Liver (tissue), 9 donors: ENCODE data around the gene FBXL15. TPM values are rescaled to one million over a fixed set of nuclear protein-coding genes. Genes with fewer than 3 reads are reported as not detected.
A peak's percentile ranks its signal among the peaks of the same experiment; 100 is the strongest.

Source experiments
- DNase-seq: peaks from one replicate; pipeline ENCODE4 v3.0.0-alpha.2; 2017; ENCODE audit warnings: low spot score
- H3K27ac ChIP-seq, 2 donors: one replicate each; pipeline ENCODE4 v1.7.0; 2013; ENCODE audit warnings: inconsistent platforms in 2 of 2, low read length in 2 of 2, control low read depth in 1 of 2, low read depth in 1 of 2, mild to moderate bottlenecking in 1 of 2
- H3K27me3 ChIP-seq, 4 donors: one replicate each; pipeline versions ENCODE4 v1.6.1 to v1.7.0; 2013; ENCODE audit warnings: low read length in 3 of 4, inconsistent platforms in 1 of 4, mild to moderate bottlenecking in 1 of 4, moderate library complexity in 1 of 4; ENCODE audit not compliant: control insufficient read depth in 4 of 4, insufficient read depth in 4 of 4
- H3K36me3 ChIP-seq, 4 donors: one replicate each; pipeline versions ENCODE4 v1.6.1 to v1.7.0; 2013; ENCODE audit warnings: low read length in 3 of 4, mild to moderate bottlenecking in 3 of 4, low read depth in 1 of 4, moderate library complexity in 1 of 4; ENCODE audit not compliant: control insufficient read depth in 4 of 4, insufficient read depth in 3 of 4
- H3K4me1 ChIP-seq, 4 donors: one replicate each; pipeline versions ENCODE4 v1.6.1 to v1.7.0; 2013; ENCODE audit warnings: low read length in 3 of 4, mild to moderate bottlenecking in 3 of 4, moderate library complexity in 1 of 4; ENCODE audit not compliant: control insufficient read depth in 4 of 4, insufficient read depth in 4 of 4
- H3K4me3 ChIP-seq, 3 donors: one replicate each; pipeline versions ENCODE4 v1.6.1 to v1.7.0; 2013; ENCODE audit warnings: low read length in 3 of 3, control low read depth in 1 of 3, low read depth in 1 of 3, mild to moderate bottlenecking in 1 of 3
- H3K9ac ChIP-seq, 2 donors: one replicate each; pipeline ENCODE4 v1.7.0; 2013; ENCODE audit warnings: low read length in 2 of 2, mild to moderate bottlenecking in 2 of 2, moderate library complexity in 2 of 2, control low read depth in 1 of 2, low read depth in 1 of 2
- H3K9me3 ChIP-seq, 4 donors: one replicate each; pipeline versions ENCODE4 v1.6.1 to v1.7.0; 2013; ENCODE audit warnings: low read length in 3 of 4; ENCODE audit not compliant: control insufficient read depth in 4 of 4
- EGR1 ChIP-seq, 2 donors: IDR thresholded peaks; 2 replicates each; pipeline ENCODE4 v1.6.1; 2016 to 2018; ENCODE audit warnings: antibody characterized with exemption in 2 of 2, low read depth in 2 of 2
- FOXA1 ChIP-seq: IDR thresholded peaks from 2 replicates; pipeline ENCODE4 v1.6.1; 2016; ENCODE audit warnings: antibody characterized with exemption
- FOXA2 ChIP-seq: IDR thresholded peaks from 2 replicates; pipeline ENCODE4 v1.6.1; 2016; ENCODE audit warnings: antibody characterized with exemption
- GABPA ChIP-seq, 2 donors: IDR thresholded peaks in 1 of 2; conservative IDR thresholded peaks in 1 of 2; 2 replicates each; pipeline ENCODE4 v1.6.1; 2016; ENCODE audit warnings: antibody characterized with exemption in 2 of 2, mild to moderate bottlenecking in 1 of 2, moderate library complexity in 1 of 2
- HNF4A ChIP-seq, 2 donors: conservative IDR thresholded peaks; 2 replicates each; pipeline ENCODE4 v1.6.1; 2016; ENCODE audit warnings: antibody characterized with exemption in 2 of 2, mild to moderate bottlenecking in 2 of 2
- HNF4G ChIP-seq: IDR thresholded peaks from 2 replicates; pipeline ENCODE4 v1.6.1; 2016; ENCODE audit warnings: antibody characterized with exemption
- JUND ChIP-seq, 2 donors: IDR thresholded peaks; 2 replicates each; pipeline ENCODE4 v1.6.1; 2016; ENCODE audit warnings: antibody characterized with exemption in 2 of 2
- MAX ChIP-seq: IDR thresholded peaks from 2 replicates; pipeline ENCODE4 v1.6.1; 2016; ENCODE audit warnings: antibody characterized with exemption
- NR2F2 ChIP-seq: IDR thresholded peaks from 2 replicates; pipeline ENCODE4 v1.6.1; 2016; ENCODE audit warnings: antibody characterized with exemption
- RAD21 ChIP-seq, 2 donors: IDR thresholded peaks; 2 replicates each; pipeline ENCODE4 v1.6.1; 2016; ENCODE audit warnings: antibody characterized with exemption in 2 of 2, mild to moderate bottlenecking in 2 of 2
- REST ChIP-seq: IDR thresholded peaks from 2 replicates; pipeline ENCODE4 v1.6.1; 2016; ENCODE audit warnings: antibody characterized with exemption, mild to moderate bottlenecking
- RXRA ChIP-seq, 2 donors: IDR thresholded peaks; 2 replicates each; pipeline ENCODE4 v1.6.1; 2017 to 2018; ENCODE audit warnings: antibody characterized with exemption in 2 of 2, mild to moderate bottlenecking in 1 of 2
- SP1 ChIP-seq: IDR thresholded peaks from 2 replicates; pipeline ENCODE4 v1.6.1; 2018; ENCODE audit warnings: antibody characterized with exemption, mild to moderate bottlenecking
- TAF1 ChIP-seq: conservative IDR thresholded peaks from 2 replicates; pipeline ENCODE4 v1.6.1; 2016; ENCODE audit warnings: antibody characterized with exemption, mild to moderate bottlenecking
- YY1 ChIP-seq: IDR thresholded peaks from 2 replicates; pipeline ENCODE4 v1.6.1; 2016; ENCODE audit warnings: antibody characterized with exemption, mild to moderate bottlenecking
- ZBTB33 ChIP-seq: IDR thresholded peaks from 2 replicates; pipeline ENCODE4 v1.6.1; 2016; ENCODE audit warnings: antibody characterized with exemption
- WGBS: extraction: QIAGEN DNeasy Blood & Tissue Kit; methylation state at CpG from one replicate; pipeline ENCODE4 v1.1.7; 2013; 5-methylcytosine and 5-hydroxymethylcytosine counted together
- polyA plus RNA-seq, 2 donors: library from polyadenylated mRNA; stranded (reverse) in 1 of 2; unstranded in 1 of 2; fragments of 200-250 nt in 1 of 2; fragments of >200 nt in 1 of 2; fragmentation: Nextera tagmentation in 1 of 2; extraction: Ambion mirVana in 1 of 2; gene quantifications; one replicate each; pipeline versions ENCODE4 v1.2.1 to v1.2.3, GENCODE V29; 2013 to 2015
- total RNA-seq, 2 donors: library from RNA; depleted of rRNA; stranded (reverse); fragments of >200 nt; gene quantifications; one replicate each; pipeline ENCODE4 v1.2.3, GENCODE V29; 2014
- TF ChIP-seq, protein P1 (sequence below): IDR thresholded peaks from 2 replicates; pipeline ENCODE4 v1.6.1; 2016; ENCODE audit warnings: antibody characterized with exemption
- donor health status: healthy.
- donor health status: healthy.
- donor health status: healthy.
- donor health status: healthy.
- donor health status: healthy.

FBXL15 gene
- total and polyA plus RNA-seq, 4 donors: 4.4 to 14.4 (median 10.0) TPM

DNA sequence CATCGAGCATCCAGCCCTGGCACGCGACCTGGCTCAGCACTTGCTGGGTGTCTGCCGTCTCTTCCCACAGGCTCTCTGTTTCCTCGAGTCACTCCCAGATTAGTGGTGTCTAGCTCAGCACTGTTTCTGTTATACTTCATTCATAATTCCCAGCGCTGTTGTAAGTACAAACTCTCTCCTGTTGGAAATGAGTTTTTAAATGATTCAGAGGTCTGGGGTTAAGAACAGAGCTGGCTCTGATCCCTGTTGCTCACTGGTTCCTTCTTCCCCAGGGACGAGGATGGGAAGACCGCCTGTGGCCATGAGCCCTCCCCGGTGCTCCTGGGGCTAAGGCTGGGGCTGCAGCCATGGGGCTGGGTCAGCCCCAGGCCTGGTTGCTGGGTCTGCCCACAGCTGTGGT, 48.0 kb downstream of the FBXL15 start:
- no peak for TF ChIP-seq RAD21 (IDR thresholded peaks at IDR 0.05)
- no peak for TF ChIP-seq REST
- no peak for TF ChIP-seq GABPA (IDR thresholded peaks at IDR 0.05 in 1 of 2, conservative IDR thresholded peaks at IDR 0.05 in 1 of 2)
- no peak for TF ChIP-seq FOXA1
- no peak for TF ChIP-seq YY1
- no peak for TF ChIP-seq TAF1
- no peak for TF ChIP-seq SP1
- no peak for TF ChIP-seq JUND (IDR thresholded peaks at IDR 0.05)
- no peak for TF ChIP-seq EGR1 (IDR thresholded peaks at IDR 0.05; ENCODE audit: low read depth in 2 of 2)
- no peak for TF ChIP-seq NR2F2
- no peak for TF ChIP-seq ZBTB33
- no peak for TF ChIP-seq RXRA (IDR thresholded peaks at IDR 0.05)
- TF ChIP-seq HNF4G: no peak
- no peak for TF ChIP-seq FOXA2
- no peak overlapping the region for H3K4me3 ChIP-seq
- no peaks in the 10 kb centered on the region for H3K9me3 ChIP-seq
- peaks cover 0 to 2% (median under 1%) of the 10 kb centered on the region in 4 donors for H3K4me1 ChIP-seq
- no peak for DNase-seq
- peaks cover 0 to 2% (median 0%) of the 10 kb centered on the region in 4 donors for H3K36me3 ChIP-seq
- no peak overlapping the region for H3K9ac ChIP-seq
- H3K27me3 ChIP-seq: no peaks in the 10 kb centered on the region
- peak overlapping the region in 1 of 2 donors; percentile 37 for H3K27ac ChIP-seq
- 91% methylated on average over 9 of the region's 9 CpGs for WGBS

DNA sequence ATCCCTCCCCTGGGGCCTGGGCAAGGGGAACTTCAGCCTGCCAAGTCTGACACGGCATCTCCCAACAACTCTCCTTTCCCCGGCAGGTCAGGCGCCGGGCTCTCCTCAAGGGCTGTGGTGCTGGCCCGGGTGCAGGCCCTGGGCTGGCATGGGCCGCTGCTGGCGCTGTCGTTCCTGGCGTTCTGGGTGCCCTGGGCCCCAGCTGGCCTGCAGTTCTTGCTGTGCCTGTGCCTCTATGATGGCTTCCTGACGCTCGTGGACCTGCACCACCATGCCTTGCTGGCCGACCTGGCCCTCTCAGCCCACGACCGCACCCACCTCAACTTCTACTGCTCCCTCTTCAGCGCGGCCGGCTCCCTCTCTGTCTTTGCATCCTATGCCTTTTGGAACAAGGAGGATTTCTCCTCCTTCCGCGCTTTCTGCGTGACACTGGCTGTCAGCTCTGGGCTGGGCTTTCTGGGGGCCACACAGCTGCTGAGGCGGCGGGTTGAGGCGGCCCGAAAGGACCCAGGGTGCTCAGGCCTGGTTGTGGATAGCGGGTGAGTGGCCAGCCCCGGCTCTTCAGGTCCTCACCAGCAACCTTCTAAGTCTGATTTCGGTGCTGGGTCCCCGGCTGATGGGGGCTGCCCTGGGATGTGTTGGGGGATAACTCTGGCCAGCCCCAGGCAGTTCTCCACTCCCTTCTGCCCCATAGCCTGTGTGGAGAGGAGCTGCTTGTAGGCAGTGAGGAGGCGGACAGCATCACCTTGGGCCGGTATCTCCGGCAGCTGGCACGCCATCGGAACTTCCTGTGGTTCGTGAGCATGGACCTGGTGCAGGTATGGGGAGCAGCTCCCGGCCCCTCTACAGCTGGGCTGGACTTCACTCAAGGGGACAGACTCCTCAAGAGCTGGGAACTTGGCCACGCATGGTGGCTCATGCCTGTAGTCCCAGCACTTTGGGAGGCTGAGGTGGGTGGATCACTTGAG, 50.2 kb downstream of the FBXL15 start:
- WGBS: 98% methylated on average over 36 of the region's 36 CpGs
- peaks cover 0 to 2% (median 0%) of the 10 kb centered on the region in 4 donors for H3K36me3 ChIP-seq
- no peak overlapping the region for H3K27ac ChIP-seq
- peaks cover 0 to 3% (median 1%) of the 10 kb centered on the region in 4 donors for H3K4me1 ChIP-seq
- H3K9ac ChIP-seq: no peak overlapping the region
- no peaks in the 10 kb centered on the region for H3K27me3 ChIP-seq
- no peak for DNase-seq
- H3K9me3 ChIP-seq: no peaks in the 10 kb centered on the region
- no peak overlapping the region for H3K4me3 ChIP-seq
- TF ChIP-seq JUND (IDR thresholded peaks at IDR 0.05) (no peak), RXRA (IDR thresholded peaks at IDR 0.05) (no peak), FOXA1 (no peak), MAX (no peak), ZBTB33 (no peak), GABPA (IDR thresholded peaks at IDR 0.05 in 1 of 2, conservative IDR thresholded peaks at IDR 0.05 in 1 of 2) (no peak), HNF4G (no peak), FOXA2 (no peak), SP1 (no peak), NR2F2 (no peak), RAD21 (IDR thresholded peaks at IDR 0.05) (no peak), TAF1 (no peak), REST (no peak), HNF4A (conservative IDR thresholded peaks at IDR 0.05) (no peak), EGR1 (IDR thresholded peaks at IDR 0.05; ENCODE audit: low read depth in 2 of 2) (no peak)
- TF ChIP-seq, protein P1, sequence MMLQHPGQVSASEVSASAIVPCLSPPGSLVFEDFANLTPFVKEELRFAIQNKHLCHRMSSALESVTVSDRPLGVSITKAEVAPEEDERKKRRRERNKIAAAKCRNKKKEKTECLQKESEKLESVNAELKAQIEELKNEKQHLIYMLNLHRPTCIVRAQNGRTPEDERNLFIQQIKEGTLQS: no peak
